DND-41 (cell line): ENCODE measurements around the gene ALDH1L1.

Experiments
- ATAC-seq: fragments of 200-7000 bp; cut with Tn5 transposase; 3 replicates; pipeline ENCODE4 v1.9.1; 2021; ENCODE audit warnings: low read depth; ENCODE audit not compliant: insufficient read depth
- DNase-seq: peaks from one replicate; pipeline ENCODE4 v3.0.0-alpha.2; 2020
- H2AFZ ChIP-seq: 2 replicates; pipeline ENCODE4 v1.6.0; 2012; ENCODE audit warnings: low read depth, low read length
- H3K27ac ChIP-seq: 2 replicates; pipeline ENCODE4 v1.5.1; 2012; ENCODE audit warnings: low read length, inconsistent platforms
- H3K27me3 ChIP-seq: fragments of 200-600 bp; sonication (generic); 2 replicates; pipeline ENCODE4 v1.6.0; 2012; ENCODE audit warnings: low read length, mild to moderate bottlenecking, inconsistent platforms; ENCODE audit not compliant: insufficient read depth, poor library complexity
- H3K36me3 ChIP-seq: 2 replicates; pipeline ENCODE4 v1.5.1; 2012; ENCODE audit warnings: low read length, inconsistent platforms; ENCODE audit not compliant: insufficient read depth
- H3K4me1 ChIP-seq: 2 replicates; pipeline ENCODE4 v1.5.1; 2012; ENCODE audit warnings: mild to moderate bottlenecking, low read length; ENCODE audit not compliant: insufficient read depth
- H3K4me2 ChIP-seq: 2 replicates; pipeline ENCODE4 v1.6.0; 2012; ENCODE audit warnings: mild to moderate bottlenecking, moderate library complexity, low read length, inconsistent platforms; ENCODE audit not compliant: insufficient read depth
- H3K4me3 ChIP-seq, 2 experiments: fragments of 200-600 bp in 1 of 2; shearing (Covaris generic) in 1 of 2; 2 replicates each; pipeline ENCODE4 v1.5.1; 2012 to 2016; ENCODE audit warnings: inconsistent platforms in 2 of 2, low read length in 2 of 2, mild to moderate bottlenecking in 2 of 2, low read depth in 1 of 2, moderate library complexity in 1 of 2
- H3K79me2 ChIP-seq: 2 replicates; pipeline ENCODE4 v1.6.0; 2012; ENCODE audit warnings: low read length, inconsistent platforms; ENCODE audit not compliant: insufficient read depth
- H3K9ac ChIP-seq: 2 replicates; pipeline ENCODE4 v1.6.0; 2012; ENCODE audit warnings: low read depth, mild to moderate bottlenecking, inconsistent platforms, low read length, moderate library complexity
- H3K9me3 ChIP-seq: 2 replicates; pipeline ENCODE4 v1.5.1; 2012; ENCODE audit warnings: low read length, moderate library complexity, mild to moderate bottlenecking, inconsistent platforms; ENCODE audit not compliant: insufficient read depth, severe bottlenecking
- H4K20me1 ChIP-seq: 2 replicates; pipeline ENCODE4 v1.6.0; 2012; ENCODE audit warnings: low read length; ENCODE audit not compliant: insufficient read depth
- CTCF ChIP-seq: IDR thresholded peaks from 2 replicates; pipeline ENCODE4 v1.5.1; 2012; ENCODE audit warnings: borderline replicate concordance, low read length, moderate library complexity, mild to moderate bottlenecking; ENCODE audit not compliant: poor library complexity, severe bottlenecking; ENCODE audit errors: extremely low read depth
- EZH2 ChIP-seq: IDR thresholded peaks from 3 replicates; pipeline ENCODE4 v1.6.1; 2012; ENCODE audit warnings: borderline replicate concordance, low read depth, mild to moderate bottlenecking, moderate library complexity, low read length, inconsistent platforms; ENCODE audit not compliant: severe bottlenecking

Gene ALDH1L1

GRCh38 chr3:126211569-126211968 is 31.2 kb upstream of the ALDH1L1 start:
- Histone ChIP-seq H2AFZ (no peak overlapping the region), H3K27ac (no peak overlapping the region), H3K9ac (no peak overlapping the region), H3K79me2 (no peaks in the 10 kb centered on the region), H4K20me1 (no peaks in the 10 kb centered on the region), H3K4me3 (no peak overlapping the region), H3K4me2 (no peak overlapping the region), H3K36me3 (no peaks in the 10 kb centered on the region), H3K4me1 (no peaks in the 10 kb centered on the region), H3K9me3 (no peaks in the 10 kb centered on the region), H3K27me3 (no peaks in the 10 kb centered on the region)
- no peak for TF ChIP-seq EZH2
- no peak for TF ChIP-seq CTCF
- DNase-seq (no peak), ATAC-seq (no peak)

DNA sequence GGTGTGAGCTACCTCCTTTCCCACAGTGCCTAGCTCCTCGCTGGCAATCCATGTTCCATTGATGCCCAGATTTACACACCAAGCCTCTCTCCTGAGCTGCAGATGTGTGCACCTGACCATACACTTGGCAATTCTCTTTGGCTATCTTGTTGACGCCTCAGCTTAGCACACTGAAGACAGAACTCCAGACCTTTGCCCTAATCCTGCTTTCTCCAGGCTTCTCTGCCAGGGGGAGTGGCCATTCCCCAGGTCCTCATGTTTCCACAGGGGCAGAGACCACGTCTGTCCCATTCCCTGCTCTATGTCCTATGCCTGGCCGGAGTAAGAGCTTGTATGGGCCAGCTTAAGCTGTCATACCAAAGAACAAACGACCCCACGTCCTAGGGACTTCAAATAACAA is 30.2 kb upstream of the ALDH1L1 start:
- no peak for ATAC-seq
- no peak overlapping the region for H2AFZ ChIP-seq
- DNase-seq, result no peak
- no peak overlapping the region for H3K4me3 ChIP-seq
- H3K79me2 ChIP-seq, result no peaks in the 10 kb centered on the region
- TF ChIP-seq CTCF, result no peak
- no peak for TF ChIP-seq EZH2
- H3K4me2 ChIP-seq, result no peak overlapping the region
- H3K4me1 ChIP-seq, result no peaks in the 10 kb centered on the region
- H3K9me3 ChIP-seq, result no peaks in the 10 kb centered on the region
- no peaks in the 10 kb centered on the region for H4K20me1 ChIP-seq
- no peak overlapping the region for H3K27ac ChIP-seq
- H3K36me3 ChIP-seq, result no peaks in the 10 kb centered on the region
- H3K9ac ChIP-seq, result no peak overlapping the region
- H3K27me3 ChIP-seq, result no peaks in the 10 kb centered on the region

DNA sequence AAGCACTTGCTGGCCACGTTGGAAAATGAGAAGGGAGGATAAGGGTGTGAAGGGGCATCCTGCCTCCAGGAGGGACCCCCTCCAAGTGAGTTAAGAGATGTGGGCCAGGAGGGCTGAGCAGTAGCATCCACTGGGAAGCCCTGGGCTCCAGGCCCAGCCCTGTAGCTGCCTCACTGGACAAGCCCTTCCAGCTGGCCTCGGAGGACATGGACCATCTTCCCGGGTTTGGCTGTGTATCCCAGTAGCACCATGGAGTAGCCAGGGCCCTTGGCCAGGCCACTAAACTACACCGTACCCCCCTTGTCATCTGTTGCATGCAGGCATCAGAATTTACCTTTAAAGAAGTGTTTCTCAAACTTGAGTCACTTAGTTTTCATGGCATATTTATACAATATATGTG is 29.4 kb upstream of the ALDH1L1 start:
- Histone ChIP-seq H3K4me3 (no peak overlapping the region), H3K36me3 (no peaks in the 10 kb centered on the region), H3K4me1 (no peaks in the 10 kb centered on the region), H2AFZ (no peak overlapping the region), H3K9ac (no peak overlapping the region), H3K9me3 (no peaks in the 10 kb centered on the region), H3K79me2 (no peaks in the 10 kb centered on the region), H3K27ac (no peak overlapping the region), H3K27me3 (no peaks in the 10 kb centered on the region), H3K4me2 (no peak overlapping the region), H4K20me1 (no peaks in the 10 kb centered on the region)
- ATAC-seq, result no peak
- TF ChIP-seq EZH2 (no peak), CTCF (no peak)
- no peak for DNase-seq

GRCh38 chr3:126208606-126209256 is 28.3 kb upstream of the ALDH1L1 start:
- no peak overlapping the region for H3K27ac ChIP-seq
- H2AFZ ChIP-seq, result no peak overlapping the region
- no peak for ATAC-seq
- H3K4me2 ChIP-seq, result no peak overlapping the region
- H3K4me1 ChIP-seq, result no peaks in the 10 kb centered on the region
- no peaks in the 10 kb centered on the region for H3K79me2 ChIP-seq
- TF ChIP-seq CTCF, result no peak
- no peak for TF ChIP-seq EZH2
- H3K4me3 ChIP-seq, result no peak overlapping the region
- H3K27me3 ChIP-seq, result no peaks in the 10 kb centered on the region
- no peaks in the 10 kb centered on the region for H4K20me1 ChIP-seq
- H3K36me3 ChIP-seq, result no peaks in the 10 kb centered on the region
- DNase-seq, result no peak
- no peaks in the 10 kb centered on the region for H3K9me3 ChIP-seq
- H3K9ac ChIP-seq, result no peak overlapping the region
